ENCODE measurements around the gene KLHDC7A.

The KLHDC7A gene

GRCh38 chr1:18511874-18512150, 31.1 kb downstream of the KLHDC7A start:
- peaks cover 23% of the 10 kb centered on the region for H3K9me3 Mint-ChIP-seq
- no peak overlapping the region for H3K4me3 Mint-ChIP-seq
- no peak overlapping the region for H3K27ac Mint-ChIP-seq
- H3K4me1 Mint-ChIP-seq (ENCODE audit: low read depth), result no peaks in the 10 kb centered on the region
- H3K36me3 Mint-ChIP-seq (ENCODE audit: low read depth), result no peaks in the 10 kb centered on the region
- H3K27me3 Mint-ChIP-seq, result peaks cover 27% of the 10 kb centered on the region

- Mint-ChIP-seq H3K27me3 (peaks cover 19% of the 10 kb centered on the region), H3K4me1 (ENCODE audit: low read depth) (no peaks in the 10 kb centered on the region), H3K9me3 (peaks cover 18% of the 10 kb centered on the region), H3K27ac (no peak overlapping the region), H3K36me3 (ENCODE audit: low read depth) (no peaks in the 10 kb centered on the region), H3K4me3 (no peak overlapping the region)
Measured at GRCh38 chr1:18512883-18513282, 32.2 kb downstream of the KLHDC7A start.

GRCh38 chr1:18513995-18514394, 33.3 kb downstream of the KLHDC7A start:
- Mint-ChIP-seq H3K9me3 (peaks cover 15% of the 10 kb centered on the region), H3K36me3 (ENCODE audit: low read depth) (no peaks in the 10 kb centered on the region), H3K27me3 (peaks cover 25% of the 10 kb centered on the region), H3K4me1 (ENCODE audit: low read depth) (no peaks in the 10 kb centered on the region), H3K27ac (no peak overlapping the region), H3K4me3 (no peak overlapping the region)

- Mint-ChIP-seq H3K4me3 (no peak overlapping the region), H3K36me3 (ENCODE audit: low read depth) (no peaks in the 10 kb centered on the region)
Measured at GRCh38 chr1:18515120-18515667, 34.5 kb downstream of the KLHDC7A start.

GRCh38 chr1:18516473-18516872, 35.7 kb downstream of the KLHDC7A start:
- peaks cover 24% of the 10 kb centered on the region for H3K27me3 Mint-ChIP-seq
- H3K36me3 Mint-ChIP-seq (ENCODE audit: low read depth), result no peaks in the 10 kb centered on the region
- no peak overlapping the region for H3K27ac Mint-ChIP-seq
- peaks cover 14% of the 10 kb centered on the region for H3K9me3 Mint-ChIP-seq
- no peak overlapping the region for H3K4me3 Mint-ChIP-seq
- no peaks in the 10 kb centered on the region for H3K4me1 Mint-ChIP-seq (ENCODE audit: low read depth)

More at GRCh38 chr1:18515120-18515667, 34.5 kb downstream of the KLHDC7A start:
- peaks cover 14% of the 10 kb centered on the region for H3K9me3 Mint-ChIP-seq
- H3K27me3 Mint-ChIP-seq, result peaks cover 19% of the 10 kb centered on the region
- H3K27ac Mint-ChIP-seq, result no peak overlapping the region
- no peaks in the 10 kb centered on the region for H3K4me1 Mint-ChIP-seq (ENCODE audit: low read depth)

GRCh38 chr1:18526436-18527275, 45.9 kb downstream of the KLHDC7A start:
- Mint-ChIP-seq H3K4me1 (ENCODE audit: low read depth) (no peaks in the 10 kb centered on the region), H3K4me3 (no peak overlapping the region), H3K9me3 (no peaks in the 10 kb centered on the region), H3K27me3 (peaks cover 14% of the 10 kb centered on the region), H3K27ac (no peak overlapping the region), H3K36me3 (ENCODE audit: low read depth) (no peaks in the 10 kb centered on the region)

GRCh38 chr1:18527514-18527913, 46.8 kb downstream of the KLHDC7A start:
- Mint-ChIP-seq H3K36me3 (ENCODE audit: low read depth) (no peaks in the 10 kb centered on the region), H3K27me3 (peaks cover 12% of the 10 kb centered on the region), H3K4me3 (no peak overlapping the region), H3K9me3 (no peaks in the 10 kb centered on the region), H3K4me1 (ENCODE audit: low read depth) (no peaks in the 10 kb centered on the region), H3K27ac (no peak overlapping the region)

GRCh38 chr1:18527921-18528320, 47.2 kb downstream of the KLHDC7A start:
- Mint-ChIP-seq H3K36me3 (ENCODE audit: low read depth) (no peaks in the 10 kb centered on the region), H3K4me3 (no peak overlapping the region), H3K9me3 (no peaks in the 10 kb centered on the region), H3K4me1 (ENCODE audit: low read depth) (no peaks in the 10 kb centered on the region), H3K27me3 (peaks cover 12% of the 10 kb centered on the region), H3K27ac (no peak overlapping the region)

GRCh38 chr1:18528616-18529015, 47.9 kb downstream of the KLHDC7A start:
- H3K27ac Mint-ChIP-seq, result no peak overlapping the region
- H3K4me1 Mint-ChIP-seq (ENCODE audit: low read depth), result no peaks in the 10 kb centered on the region
- H3K9me3 Mint-ChIP-seq, result no peaks in the 10 kb centered on the region
- H3K4me3 Mint-ChIP-seq, result no peak overlapping the region
- no peaks in the 10 kb centered on the region for H3K36me3 Mint-ChIP-seq (ENCODE audit: low read depth)
- peaks cover 12% of the 10 kb centered on the region for H3K27me3 Mint-ChIP-seq

GRCh38 chr1:18529714-18530113, 49.0 kb downstream of the KLHDC7A start:
- Mint-ChIP-seq H3K4me1 (ENCODE audit: low read depth) (no peaks in the 10 kb centered on the region), H3K27me3 (peaks cover 13% of the 10 kb centered on the region), H3K9me3 (no peaks in the 10 kb centered on the region), H3K27ac (no peak overlapping the region), H3K36me3 (ENCODE audit: low read depth) (no peaks in the 10 kb centered on the region), H3K4me3 (no peak overlapping the region)

GRCh38 chr1:18530587-18531502, 50.1 kb downstream of the KLHDC7A start:
- H3K4me3 Mint-ChIP-seq, result no peak overlapping the region
- H3K36me3 Mint-ChIP-seq (ENCODE audit: low read depth), result no peaks in the 10 kb centered on the region
- peaks cover 11% of the 10 kb centered on the region for H3K27me3 Mint-ChIP-seq
- H3K4me1 Mint-ChIP-seq (ENCODE audit: low read depth), result no peaks in the 10 kb centered on the region
- no peaks in the 10 kb centered on the region for H3K9me3 Mint-ChIP-seq
- no peak overlapping the region for H3K27ac Mint-ChIP-seq

GRCh38 chr1:18531503-18531845, 50.7 kb downstream of the KLHDC7A start:
- Mint-ChIP-seq H3K4me3 (no peak overlapping the region), H3K27ac (no peak overlapping the region), H3K36me3 (ENCODE audit: low read depth) (no peaks in the 10 kb centered on the region), H3K4me1 (ENCODE audit: low read depth) (no peaks in the 10 kb centered on the region), H3K27me3 (peaks cover 11% of the 10 kb centered on the region), H3K9me3 (no peaks in the 10 kb centered on the region)

GRCh38 chr1:18532390-18533170, 51.9 kb downstream of the KLHDC7A start:
- H3K27me3 Mint-ChIP-seq, result peaks cover 8% of the 10 kb centered on the region

GRCh38 chr1:18533259-18533658, 52.5 kb downstream of the KLHDC7A start:
- Mint-ChIP-seq H3K9me3 (no peaks in the 10 kb centered on the region), H3K4me3 (no peak overlapping the region), H3K27me3 (peaks cover 9% of the 10 kb centered on the region), H3K4me1 (ENCODE audit: low read depth) (no peaks in the 10 kb centered on the region), H3K36me3 (ENCODE audit: low read depth) (no peaks in the 10 kb centered on the region), H3K27ac (no peak overlapping the region)

More at GRCh38 chr1:18532390-18533170, 51.9 kb downstream of the KLHDC7A start:
- Mint-ChIP-seq H3K9me3 (no peaks in the 10 kb centered on the region), H3K4me3 (no peak overlapping the region), H3K4me1 (ENCODE audit: low read depth) (no peaks in the 10 kb centered on the region), H3K36me3 (ENCODE audit: low read depth) (no peaks in the 10 kb centered on the region), H3K27ac (no peak overlapping the region)

All from stimulated activated naive CD8-positive, alpha-beta T cell treated with anti-CD3 and anti-CD28 coated beads, Interleukin-15, Interleukin-2, amounts not matched to agents 100 ng/mL and 50 ng/mL, for 24 hours (primary cell).